Sigmoid colon (tissue), 7 donors: ENCODE data around the gene CDK5R1. TPM values are rescaled to one million over a fixed set of nuclear protein-coding genes. Genes with fewer than 3 reads are reported as not detected.

Source experiments
- DNase-seq: peaks from one replicate; pipeline ENCODE4 v3.0.0-alpha.2; 2019
- H3K27ac ChIP-seq, 4 donors: fragments of 200-600 bp; sonication (generic); one replicate each; pipeline ENCODE4 v1.5.1; 2016 to 2019; ENCODE audit warnings: mild to moderate bottlenecking in 1 of 4
- H3K27me3 ChIP-seq, 3 donors: fragments of 200-600 bp; sonication (generic); one replicate each; pipeline ENCODE4 v1.5.1; 2019; ENCODE audit warnings: mild to moderate bottlenecking in 1 of 3
- H3K36me3 ChIP-seq, 4 donors: fragments of 200-600 bp; sonication (generic); one replicate each; pipeline ENCODE4 v1.5.1; 2016 to 2019
- H3K4me1 ChIP-seq, 4 donors: fragments of 200-600 bp; sonication (generic); one replicate each; pipeline ENCODE4 v1.5.1; 2017 to 2019
- H3K4me3 ChIP-seq, 4 donors: fragments of 200-600 bp; sonication (generic); one replicate each; pipeline ENCODE4 v1.5.1; 2017 to 2019; ENCODE audit warnings: mild to moderate bottlenecking in 2 of 4, moderate library complexity in 1 of 4
- H3K9me3 ChIP-seq, 4 donors: fragments of 200-600 bp in 3 of 4; sonication (generic) in 3 of 4; one replicate each; pipeline versions ENCODE4 v1.5.1 to v1.6.1; 2013 to 2019
- EP300 ChIP-seq, 4 donors: sonication (generic); formaldehyde crosslinking; IDR thresholded peaks; one replicate each; pipeline ENCODE4 v1.6.1; 2017; ENCODE audit warnings: antibody characterized with exemption in 4 of 4
- POLR2A ChIP-seq, 2 donors: fragments of 450-650 bp; IDR thresholded peaks; one replicate each; pipeline ENCODE4 v1.6.1; 2016; ENCODE audit warnings: antibody characterized with exemption in 2 of 2, mild to moderate bottlenecking in 2 of 2, moderate library complexity in 2 of 2
- POLR2AphosphoS5 ChIP-seq, 4 donors: sonication (generic); formaldehyde crosslinking; IDR thresholded peaks; one replicate each; pipeline ENCODE4 v1.6.1; 2017; ENCODE audit warnings: antibody characterized with exemption in 4 of 4
- WGBS, 2 donors: extraction: QIAGEN DNeasy Blood & Tissue Kit; methylation state at CpG; one replicate each; pipeline ENCODE4 v1.1.7; 2013; 5-methylcytosine and 5-hydroxymethylcytosine counted together
- intact Hi-C: fragments of 100-400 bp; cut with DNase I; formaldehyde crosslinking; loops from one replicate; pipeline ENCODE4 v1.15.1; 2023
- polyA plus RNA-seq, 3 donors: library from polyadenylated mRNA; stranded (reverse); fragments of 200-250 nt; gene quantifications; one replicate each; pipeline ENCODE4 v1.2.3, GENCODE V29; 2013
- small RNA-seq, 3 donors: library from RNA; depleted of rRNA; stranded (forward); fragments of <200 nt; gene quantifications; one replicate each; pipeline ENCODE3, GENCODE V24; 2016
- total RNA-seq, 4 donors: library from RNA; depleted of rRNA; stranded (reverse); fragments of >200 nt; gene quantifications; one replicate each; pipeline ENCODE4 v1.1.0, GENCODE V29; 2016
- TF ChIP-seq, protein P1 (sequence below), 4 experiments: fragments of 450-650 bp in 3 of 4; fragments of 200-600 bp in 1 of 4; IDR thresholded peaks; one replicate each; pipeline ENCODE4 v1.5.1; 2016 to 2019; ENCODE audit warnings: antibody characterized with exemption in 4 of 4, mild to moderate bottlenecking in 3 of 4, moderate library complexity in 2 of 4
- donor health status: healthy with polysubstance abuse.
- donor health status: Bipolar disorder and iron deficiency.
- donor health status: healthy.

Gene CDK5R1
- total and polyA plus RNA-seq, 7 donors = under 0.01 to 3.8 (median 1.1) TPM

DNA sequence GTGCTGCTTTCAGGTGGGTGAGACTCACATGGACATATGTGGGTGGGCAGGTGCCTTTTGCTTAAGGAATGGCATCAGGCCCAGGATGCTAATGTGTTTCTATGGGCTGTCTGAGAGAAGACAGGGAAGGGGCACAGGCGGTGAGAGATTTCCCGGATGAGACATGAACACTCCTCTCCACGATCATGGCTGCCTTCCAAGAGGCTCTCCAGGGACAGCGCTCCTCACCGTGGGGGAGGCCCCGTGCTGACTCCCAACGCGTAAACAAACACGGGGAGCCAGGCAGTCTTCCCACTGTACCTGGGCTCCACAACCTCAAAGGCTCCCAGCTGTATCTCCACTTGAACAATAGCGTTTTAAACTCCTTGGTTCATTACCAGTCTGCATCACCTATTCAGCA is 42.8 kb downstream of the CDK5R1 start:
- H3K9me3 ChIP-seq = no peaks in the 10 kb centered on the region
- intact Hi-C loops = no loop called here
- no peaks in the 10 kb centered on the region for H3K4me1 ChIP-seq
- DNase-seq = no peak
- no peak for TF ChIP-seq POLR2A (IDR thresholded peaks at IDR 0.05)
- TF ChIP-seq, protein P1, sequence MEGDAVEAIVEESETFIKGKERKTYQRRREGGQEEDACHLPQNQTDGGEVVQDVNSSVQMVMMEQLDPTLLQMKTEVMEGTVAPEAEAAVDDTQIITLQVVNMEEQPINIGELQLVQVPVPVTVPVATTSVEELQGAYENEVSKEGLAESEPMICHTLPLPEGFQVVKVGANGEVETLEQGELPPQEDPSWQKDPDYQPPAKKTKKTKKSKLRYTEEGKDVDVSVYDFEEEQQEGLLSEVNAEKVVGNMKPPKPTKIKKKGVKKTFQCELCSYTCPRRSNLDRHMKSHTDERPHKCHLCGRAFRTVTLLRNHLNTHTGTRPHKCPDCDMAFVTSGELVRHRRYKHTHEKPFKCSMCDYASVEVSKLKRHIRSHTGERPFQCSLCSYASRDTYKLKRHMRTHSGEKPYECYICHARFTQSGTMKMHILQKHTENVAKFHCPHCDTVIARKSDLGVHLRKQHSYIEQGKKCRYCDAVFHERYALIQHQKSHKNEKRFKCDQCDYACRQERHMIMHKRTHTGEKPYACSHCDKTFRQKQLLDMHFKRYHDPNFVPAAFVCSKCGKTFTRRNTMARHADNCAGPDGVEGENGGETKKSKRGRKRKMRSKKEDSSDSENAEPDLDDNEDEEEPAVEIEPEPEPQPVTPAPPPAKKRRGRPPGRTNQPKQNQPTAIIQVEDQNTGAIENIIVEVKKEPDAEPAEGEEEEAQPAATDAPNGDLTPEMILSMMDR (IDR thresholded peaks at IDR 0.05) = no peak
- TF ChIP-seq POLR2AphosphoS5 (IDR thresholded peaks at IDR 0.05) = no peak
- no peak for TF ChIP-seq EP300 (IDR thresholded peaks at IDR 0.05)
- no peak overlapping the region for H3K4me3 ChIP-seq
- H3K27me3 ChIP-seq = no peaks in the 10 kb centered on the region
- H3K36me3 ChIP-seq = no peaks in the 10 kb centered on the region
- 79 to 88% methylated on average over 10 of the region's 10 CpGs for WGBS, 2 donors
- H3K27ac ChIP-seq = no peak overlapping the region

- Histone ChIP-seq H3K27me3 (no peaks in the 10 kb centered on the region), H3K9me3 (no peaks in the 10 kb centered on the region), H3K27ac (no peak overlapping the region), H3K4me3 (no peak overlapping the region), H3K4me1 (no peaks in the 10 kb centered on the region), H3K36me3 (no peaks in the 10 kb centered on the region)
- 80 to 88% methylated on average over 3 of the region's 3 CpGs for WGBS, 2 donors
- TF ChIP-seq, protein P1 (IDR thresholded peaks at IDR 0.05) = no peak
- TF ChIP-seq POLR2A (IDR thresholded peaks at IDR 0.05) (no peak), EP300 (IDR thresholded peaks at IDR 0.05) (no peak), POLR2AphosphoS5 (IDR thresholded peaks at IDR 0.05) (no peak)
- intact Hi-C loops = no loop called here
- no peak for DNase-seq
Measured at GRCh38 chr17:32533296-32533695, 46.5 kb downstream of the CDK5R1 start.

DNA sequence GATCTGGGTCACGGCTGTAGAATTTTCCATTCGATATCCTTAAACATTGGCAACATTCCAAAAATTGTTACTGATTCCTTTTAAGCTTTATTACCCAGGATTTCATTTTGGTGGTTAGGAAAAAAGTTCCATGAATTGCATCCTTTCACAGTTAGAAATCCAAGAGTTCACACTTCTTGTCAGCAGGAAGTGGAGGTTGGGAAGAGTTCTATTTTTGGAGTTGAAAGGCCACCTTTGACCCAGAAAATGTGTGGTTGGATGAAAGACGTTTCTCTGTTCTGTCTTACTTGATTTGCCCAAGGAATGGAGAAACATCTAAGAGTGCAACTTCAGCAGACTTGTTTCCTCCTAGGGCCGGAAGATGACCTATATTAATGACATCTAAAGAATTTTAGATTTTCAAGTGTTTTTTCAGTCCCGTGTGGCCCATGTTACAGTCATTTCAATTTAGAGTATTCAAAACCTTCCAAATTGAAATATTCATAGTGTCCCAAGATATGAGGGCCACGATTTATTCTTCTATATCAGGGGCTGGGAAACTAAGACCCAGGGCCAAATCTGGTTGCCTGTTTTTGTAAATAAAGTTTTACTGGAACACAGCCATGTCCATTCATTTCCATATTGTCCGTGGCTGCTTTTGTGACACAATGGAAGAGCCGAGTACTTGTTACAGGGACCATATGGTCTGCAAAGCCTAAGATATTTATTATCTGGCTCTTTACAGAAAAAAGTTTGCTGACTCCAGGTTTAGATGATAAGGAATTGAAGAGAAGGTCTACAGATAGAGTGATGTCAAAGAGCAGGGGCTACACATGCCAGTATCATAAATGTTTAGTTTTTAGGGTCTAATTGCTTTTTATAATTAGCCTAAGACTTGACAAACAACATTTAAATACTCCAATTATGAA is 50.2 kb downstream of the CDK5R1 start:
- 72 to 80% methylated on average over 8 of the region's 8 CpGs for WGBS, 2 donors
- Histone ChIP-seq H3K27me3 (no peaks in the 10 kb centered on the region), H3K27ac (no peak overlapping the region), H3K4me1 (no peaks in the 10 kb centered on the region), H3K9me3 (no peaks in the 10 kb centered on the region), H3K36me3 (no peaks in the 10 kb centered on the region), H3K4me3 (no peak overlapping the region)
- no peak for DNase-seq
- intact Hi-C loops = no loop called here
- TF ChIP-seq, protein P1 (IDR thresholded peaks at IDR 0.05) = no peak
- TF ChIP-seq EP300 (IDR thresholded peaks at IDR 0.05) = no peak
- no peak for TF ChIP-seq POLR2AphosphoS5 (IDR thresholded peaks at IDR 0.05)
- TF ChIP-seq POLR2A (IDR thresholded peaks at IDR 0.05) = no peak

Small RNA genes within 50 kb of the gene (small RNA-seq; reads per million reads assigned to genes)
- gene RF00019 = 0 reads per million in 3 donors

Other genes starting within 250 kb of the CDK5R1 start
- under 1 TPM; 0.36 to 0.83 (median 0.68) TPM for gene RHBDL3, start 221.2 kb upstream of the CDK5R1 start, total RNA-seq
- under 1 TPM in 2 of 3 donors, not detected in 1; 0.23 to 0.67 TPM for gene RHBDL3, start 221.2 kb upstream of the CDK5R1 start, polyA plus RNA-seq
- gene C17orf75, start 144.8 kb upstream of the CDK5R1 start, total RNA-seq = 10 to 100 TPM; 10.5 to 19.6 (median 11.2) TPM
- gene C17orf75, start 144.8 kb upstream of the CDK5R1 start, polyA plus RNA-seq = 10 to 100 TPM; 10.0 to 16.4 (median 10.8) TPM
- gene ZNF207, start 136.8 kb upstream of the CDK5R1 start, total RNA-seq = 100 to 1,000 TPM; 100 to 132 (median 108) TPM
- 10 to 100 TPM; 61.9 to 95.5 (median 62.9) TPM for gene ZNF207, start 136.8 kb upstream of the CDK5R1 start, polyA plus RNA-seq
- gene PSMD11, start 42.5 kb upstream of the CDK5R1 start, total RNA-seq = 10 to 100 TPM; 42.4 to 59.8 (median 43.2) TPM
- 10 to 100 TPM; 42.0 to 71.7 (median 52.2) TPM for gene PSMD11, start 42.5 kb upstream of the CDK5R1 start, polyA plus RNA-seq